ENCODE results near the gene URB2. TPM values are rescaled to one million over a fixed set of nuclear protein-coding genes. Genes with fewer than 3 reads are reported as not detected.

The URB2 gene
- total RNA-seq, 1 experiment from 2014 or later, result 53.2 TPM

- H3K56ac ChIP-seq (ENCODE audit: insufficient read length, low read depth, low read length), result no peak overlapping the region
- Mint-ChIP-seq H3K4me3 (no peak overlapping the region), H3K9me3 (no peaks in the 10 kb centered on the region), H3K27me3 (ENCODE audit: low read depth) (no peaks in the 10 kb centered on the region), H3K36me3 (ENCODE audit: insufficient read depth in 1 of 3, low read depth in 3 of 3) (peaks cover 25 to 62% (median 46%) of the 10 kb centered on the region in 3 experiments), H3K27ac (no peak overlapping the region), H3K4me1 (peaks cover 7 to 13% of the 10 kb centered on the region in 2 experiments)
- H3K9ac ChIP-seq (ENCODE audit: extremely low read depth, insufficient read length, low read length), result no peak overlapping the region
- no peak overlapping the region for H2AK5ac ChIP-seq (ENCODE audit: insufficient read length, low read length)
- H3T11ph ChIP-seq (ENCODE audit: low read length), result no peak overlapping the region
- no peak overlapping the region for H2BK15ac ChIP-seq (ENCODE audit: low read depth, low read length)
- H3K4me1 ChIP-seq (ENCODE audit: insufficient read depth, low read length), result no peaks in the 10 kb centered on the region
- H3K27ac ChIP-seq (ENCODE audit: insufficient read length, low read depth, low read length), result no peak overlapping the region
- H2BK12ac ChIP-seq (ENCODE audit: insufficient read length, low read depth, low read length), result no peak overlapping the region
- H2BK5ac ChIP-seq (ENCODE audit: insufficient read length, low read length), result no peak overlapping the region
- H4K20me1 ChIP-seq (ENCODE audit: control insufficient read depth, insufficient read depth, insufficient read length), result no peaks in the 10 kb centered on the region
- no peak overlapping the region for H4K5ac ChIP-seq (ENCODE audit: insufficient read length, low read depth, low read length)
- H3K18ac ChIP-seq (ENCODE audit: insufficient read length, low read depth, low read length), result no peak overlapping the region
- H3K79me1 ChIP-seq (ENCODE audit: insufficient read depth, low read depth, low read length, poor library complexity, severe bottlenecking), result no peaks in the 10 kb centered on the region
- H3K23ac ChIP-seq (ENCODE audit: insufficient read length, low read depth, low read length), result no peak overlapping the region
- H4K8ac ChIP-seq (replicated peaks; ENCODE audit: insufficient read length, low read depth, low read length), result no peak overlapping the region
- no peak for TF ChIP-seq CTCF (conservative IDR thresholded peaks at IDR 0.05)
- no peaks in the 10 kb centered on the region for H3K9me3 ChIP-seq (ENCODE audit: control insufficient read depth, low read depth, low read length)
- H4K91ac ChIP-seq (ENCODE audit: insufficient read length, low read depth, low read length), result no peak overlapping the region
- H3K4me2 ChIP-seq (ENCODE audit: insufficient read depth, insufficient read length, low read length), result no peak overlapping the region
- no peak overlapping the region for H2AFZ ChIP-seq (ENCODE audit: low read length)
- no peak overlapping the region for H2BK20ac ChIP-seq (ENCODE audit: low read depth, low read length, poor library complexity, severe bottlenecking)
- H3K27me3 ChIP-seq (ENCODE audit: insufficient read depth, low read length), result no peaks in the 10 kb centered on the region
- peaks cover 40% of the 10 kb centered on the region for H3K79me2 ChIP-seq (ENCODE audit: insufficient read depth, low read length)
- H3K23me2 ChIP-seq (ENCODE audit: insufficient read length, low read depth, low read length, poor library complexity, severe bottlenecking), result peaks cover 2% of the 10 kb centered on the region
- WGBS (ENCODE audit: extremely low coverage, insufficient read length, low lambda C conversion rate), result no CpG with 5 or more reads among the region's 3 CpGs
- H3K14ac ChIP-seq (ENCODE audit: insufficient read depth, low read length), result no peak overlapping the region
- no peak for DNase-seq
- no peak overlapping the region for H3K4ac ChIP-seq (ENCODE audit: low read depth, low read length)
- no peak overlapping the region for H2BK120ac ChIP-seq (ENCODE audit: low read depth, low read length, poor library complexity, severe bottlenecking)
These were observed 5.1 kb downstream of the URB2 start for GRCh38 chr1:229631148-229631547.

All from H9 (cell line).